IMR-90 (cell line): Measurements from ENCODE around the gene FAM237A.

ENCODE experiments used
- BHLHE40 ChIP-seq: fragments of 150-350 bp; IDR thresholded peaks from 2 replicates; pipeline ENCODE4 v1.6.1; 2016; ENCODE audit warnings: mild to moderate bottlenecking, low read depth, low read length
- CEBPB ChIP-seq: IDR thresholded peaks from 2 replicates; pipeline ENCODE4 v1.6.1; 2012; ENCODE audit warnings: low read depth, low read length, improper control_type of control experiment
- CHD1 ChIP-seq: IDR thresholded peaks from 2 replicates; pipeline ENCODE4 v1.6.1; 2012; ENCODE audit warnings: low read depth, low read length, improper control_type of control experiment
- FOS ChIP-seq: fragments of 150-350 bp; IDR thresholded peaks from 2 replicates; pipeline ENCODE4 v1.6.1; 2016; ENCODE audit warnings: low read depth, low read length
- MXI1 ChIP-seq: IDR thresholded peaks from 2 replicates; pipeline ENCODE4 v1.6.1; 2012; ENCODE audit warnings: low read depth, mild to moderate bottlenecking, low read length, moderate library complexity, borderline replicate concordance
- NFE2L2 ChIP-seq: fragments of 150-350 bp; IDR thresholded peaks from 2 replicates; pipeline ENCODE4 v1.6.1; 2016; ENCODE audit warnings: low read depth, mild to moderate bottlenecking, low read length
- POLR2A ChIP-seq: IDR thresholded peaks from 2 replicates; pipeline ENCODE4 v1.6.1; 2012; ENCODE audit warnings: mild to moderate bottlenecking, low read depth, low read length
- RAD21 ChIP-seq: IDR thresholded peaks from 2 replicates; pipeline ENCODE4 v1.6.1; 2012; ENCODE audit warnings: low read length, improper control_type of control experiment
- RCOR1 ChIP-seq: IDR thresholded peaks from 2 replicates; pipeline ENCODE4 v1.6.1; 2012; ENCODE audit warnings: mild to moderate bottlenecking, low read length, improper control_type of control experiment; ENCODE audit not compliant: insufficient replicate concordance
- TF ChIP-seq, protein P1 (sequence below): conservative IDR thresholded peaks from 2 replicates; pipeline ENCODE4 v1.5.1; 2012; ENCODE audit warnings: mild to moderate bottlenecking, low read depth, low read length, improper control_type of control experiment
- TF ChIP-seq, protein P2 (sequence below): fragments of 150-350 bp; IDR thresholded peaks from 2 replicates; pipeline ENCODE4 v1.6.1; 2016; ENCODE audit warnings: low read depth, mild to moderate bottlenecking, low read length, moderate library complexity, borderline replicate concordance
- TF ChIP-seq, protein P3 (sequence below): fragments of 150-350 bp; IDR thresholded peaks from 2 replicates; pipeline ENCODE4 v1.6.1; 2017; ENCODE audit warnings: mild to moderate bottlenecking, antibody characterized with exemption, low read length, low read depth

DNA sequence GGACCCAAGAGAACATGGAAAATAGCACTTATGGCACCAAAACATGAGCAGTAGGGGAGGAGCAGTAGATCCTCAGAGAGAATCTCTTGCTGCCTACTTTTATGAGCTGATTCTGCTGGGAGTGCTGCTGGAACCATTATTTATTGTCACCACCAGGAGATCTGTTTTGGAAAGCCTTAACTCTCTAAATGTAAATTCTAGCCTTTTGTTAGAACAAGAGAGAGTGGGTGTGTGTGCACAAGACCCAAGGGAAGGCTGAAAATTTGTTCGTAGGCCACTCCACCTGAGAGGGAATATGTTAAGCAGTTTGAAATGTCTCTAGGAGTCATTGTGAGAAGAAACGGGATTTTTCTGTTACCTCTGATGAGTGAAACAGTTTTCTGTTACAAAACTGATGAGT, 16.2 kb upstream of the FAM237A start:
- TF ChIP-seq, protein P1, sequence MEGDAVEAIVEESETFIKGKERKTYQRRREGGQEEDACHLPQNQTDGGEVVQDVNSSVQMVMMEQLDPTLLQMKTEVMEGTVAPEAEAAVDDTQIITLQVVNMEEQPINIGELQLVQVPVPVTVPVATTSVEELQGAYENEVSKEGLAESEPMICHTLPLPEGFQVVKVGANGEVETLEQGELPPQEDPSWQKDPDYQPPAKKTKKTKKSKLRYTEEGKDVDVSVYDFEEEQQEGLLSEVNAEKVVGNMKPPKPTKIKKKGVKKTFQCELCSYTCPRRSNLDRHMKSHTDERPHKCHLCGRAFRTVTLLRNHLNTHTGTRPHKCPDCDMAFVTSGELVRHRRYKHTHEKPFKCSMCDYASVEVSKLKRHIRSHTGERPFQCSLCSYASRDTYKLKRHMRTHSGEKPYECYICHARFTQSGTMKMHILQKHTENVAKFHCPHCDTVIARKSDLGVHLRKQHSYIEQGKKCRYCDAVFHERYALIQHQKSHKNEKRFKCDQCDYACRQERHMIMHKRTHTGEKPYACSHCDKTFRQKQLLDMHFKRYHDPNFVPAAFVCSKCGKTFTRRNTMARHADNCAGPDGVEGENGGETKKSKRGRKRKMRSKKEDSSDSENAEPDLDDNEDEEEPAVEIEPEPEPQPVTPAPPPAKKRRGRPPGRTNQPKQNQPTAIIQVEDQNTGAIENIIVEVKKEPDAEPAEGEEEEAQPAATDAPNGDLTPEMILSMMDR, result no peak
- no peak for TF ChIP-seq POLR2A
- no peak for TF ChIP-seq NFE2L2
- no peak for TF ChIP-seq CEBPB
- TF ChIP-seq, protein P2, sequence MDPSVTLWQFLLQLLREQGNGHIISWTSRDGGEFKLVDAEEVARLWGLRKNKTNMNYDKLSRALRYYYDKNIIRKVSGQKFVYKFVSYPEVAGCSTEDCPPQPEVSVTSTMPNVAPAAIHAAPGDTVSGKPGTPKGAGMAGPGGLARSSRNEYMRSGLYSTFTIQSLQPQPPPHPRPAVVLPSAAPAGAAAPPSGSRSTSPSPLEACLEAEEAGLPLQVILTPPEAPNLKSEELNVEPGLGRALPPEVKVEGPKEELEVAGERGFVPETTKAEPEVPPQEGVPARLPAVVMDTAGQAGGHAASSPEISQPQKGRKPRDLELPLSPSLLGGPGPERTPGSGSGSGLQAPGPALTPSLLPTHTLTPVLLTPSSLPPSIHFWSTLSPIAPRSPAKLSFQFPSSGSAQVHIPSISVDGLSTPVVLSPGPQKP, result no peak
- no peak for TF ChIP-seq BHLHE40
- TF ChIP-seq MXI1, result no peak
- no peak for TF ChIP-seq RCOR1
- TF ChIP-seq CHD1, result no peak
- TF ChIP-seq, protein P3, sequence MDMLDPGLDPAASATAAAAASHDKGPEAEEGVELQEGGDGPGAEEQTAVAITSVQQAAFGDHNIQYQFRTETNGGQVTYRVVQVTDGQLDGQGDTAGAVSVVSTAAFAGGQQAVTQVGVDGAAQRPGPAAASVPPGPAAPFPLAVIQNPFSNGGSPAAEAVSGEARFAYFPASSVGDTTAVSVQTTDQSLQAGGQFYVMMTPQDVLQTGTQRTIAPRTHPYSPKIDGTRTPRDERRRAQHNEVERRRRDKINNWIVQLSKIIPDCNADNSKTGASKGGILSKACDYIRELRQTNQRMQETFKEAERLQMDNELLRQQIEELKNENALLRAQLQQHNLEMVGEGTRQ, result no peak
- no peak for TF ChIP-seq RAD21
- TF ChIP-seq FOS, result no peak
